K562 (cell line): Measurements from ENCODE around the gene PDZRN3.

Experiments used
- GATA2 ChIP-seq: sonication (generic); formaldehyde crosslinking; IDR thresholded peaks from 2 replicates; pipeline ENCODE4 v1.4.0; 2020; ENCODE audit warnings: mild to moderate bottlenecking, missing genetic modification reagents
- JUN ChIP-seq, 2 experiments: sonication (generic) in 1 of 2; formaldehyde crosslinking in 1 of 2; IDR thresholded peaks; 2 replicates each; pipeline versions ENCODE4 v1.6.1 to v1.8.0; 2012 to 2022; ENCODE audit warnings: borderline replicate concordance in 2 of 2, mild to moderate bottlenecking in 2 of 2, improper control_type of control experiment in 1 of 2, low read depth in 1 of 2, low read length in 1 of 2, missing genetic modification reagents in 1 of 2
- MLLT1 ChIP-seq, 2 experiments: fragments of 450-650 bp; IDR thresholded peaks; 2 replicates each; pipeline ENCODE4 v1.6.1; 2016
- PML ChIP-seq: IDR thresholded peaks from 2 replicates; pipeline ENCODE4 v1.6.1; 2012; ENCODE audit warnings: low read length, inconsistent platforms
- TFAP4 ChIP-seq: sonication (generic); formaldehyde crosslinking; IDR thresholded peaks from 2 replicates; pipeline ENCODE4 v1.8.0; 2022; ENCODE audit warnings: missing genetic modification reagents, mild to moderate bottlenecking, moderate library complexity, borderline replicate concordance
- YY1 ChIP-seq, 3 experiments: IDR thresholded peaks; 2 replicates each; pipeline ENCODE4 v1.6.1; 2011; ENCODE audit warnings: low read length in 2 of 3, mild to moderate bottlenecking in 2 of 3, moderate library complexity in 2 of 3, borderline replicate concordance in 1 of 3, control low read depth in 1 of 3, low read depth in 1 of 3; ENCODE audit not compliant: insufficient read depth in 3 of 3, insufficient replicate concordance in 2 of 3, control insufficient read depth in 1 of 3, insufficient read length in 1 of 3; ENCODE audit errors: extremely low read depth in 1 of 3
- ZNF592 ChIP-seq: fragments of 450-650 bp; IDR thresholded peaks from 2 replicates; pipeline ENCODE4 v1.6.1; 2017; ENCODE audit warnings: antibody characterized with exemption, mild to moderate bottlenecking
- TF ChIP-seq, protein P1 (sequence below), 3 experiments: IDR thresholded peaks in 2 of 3; conservative IDR thresholded peaks in 1 of 3; 2 replicates each; pipeline ENCODE4 v1.5.1; 2011 to 2012; ENCODE audit warnings: low read length in 3 of 3, mild to moderate bottlenecking in 3 of 3, control low read depth in 2 of 3, improper control_type of control experiment in 1 of 3, inconsistent platforms in 1 of 3, low read depth in 1 of 3, mixed read lengths in 1 of 3, moderate library complexity in 1 of 3; ENCODE audit not compliant: insufficient read depth in 2 of 3

GRCh38 chr3:73558727-73559075 lies 66.0 kb downstream of the PDZRN3 start:
- TF ChIP-seq, protein P1, sequence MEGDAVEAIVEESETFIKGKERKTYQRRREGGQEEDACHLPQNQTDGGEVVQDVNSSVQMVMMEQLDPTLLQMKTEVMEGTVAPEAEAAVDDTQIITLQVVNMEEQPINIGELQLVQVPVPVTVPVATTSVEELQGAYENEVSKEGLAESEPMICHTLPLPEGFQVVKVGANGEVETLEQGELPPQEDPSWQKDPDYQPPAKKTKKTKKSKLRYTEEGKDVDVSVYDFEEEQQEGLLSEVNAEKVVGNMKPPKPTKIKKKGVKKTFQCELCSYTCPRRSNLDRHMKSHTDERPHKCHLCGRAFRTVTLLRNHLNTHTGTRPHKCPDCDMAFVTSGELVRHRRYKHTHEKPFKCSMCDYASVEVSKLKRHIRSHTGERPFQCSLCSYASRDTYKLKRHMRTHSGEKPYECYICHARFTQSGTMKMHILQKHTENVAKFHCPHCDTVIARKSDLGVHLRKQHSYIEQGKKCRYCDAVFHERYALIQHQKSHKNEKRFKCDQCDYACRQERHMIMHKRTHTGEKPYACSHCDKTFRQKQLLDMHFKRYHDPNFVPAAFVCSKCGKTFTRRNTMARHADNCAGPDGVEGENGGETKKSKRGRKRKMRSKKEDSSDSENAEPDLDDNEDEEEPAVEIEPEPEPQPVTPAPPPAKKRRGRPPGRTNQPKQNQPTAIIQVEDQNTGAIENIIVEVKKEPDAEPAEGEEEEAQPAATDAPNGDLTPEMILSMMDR (IDR thresholded peaks at IDR 0.05 in 2 of 3, conservative IDR thresholded peaks at IDR 0.05 in 1 of 3; ENCODE audit: insufficient read depth in 2 of 3, low read depth in 1 of 3, low read length in 3 of 3) = no peak
- TF ChIP-seq TFAP4 (no peak), ZNF592 (no peak), YY1 (IDR thresholded peaks at IDR 0.05; ENCODE audit: borderline replicate concordance in 1 of 3, control insufficient read depth in 1 of 3, extremely low read depth in 1 of 3, insufficient read depth in 3 of 3, insufficient read length in 1 of 3, insufficient replicate concordance in 2 of 3, low read depth in 1 of 3, low read length in 2 of 3) (no peak), PML (no peak), GATA2 (CRISPR knock-in tag) (no peak), MLLT1 (IDR thresholded peaks at IDR 0.05) (no peak), JUN (IDR thresholded peaks at IDR 0.05; ENCODE audit: borderline replicate concordance, low read depth, low read length) (no peak), JUN (CRISPR knock-in tag; IDR thresholded peaks at IDR 0.05; ENCODE audit: borderline replicate concordance) (no peak)
